Keratinocyte (primary cell): ENCODE data around the gene TRAP1. TPM values are rescaled to one million over a fixed set of nuclear protein-coding genes. Genes with fewer than 3 reads are reported as not detected.

Experiments used
- DNase-seq: peaks from one replicate; pipeline ENCODE4 v3.0.0-alpha.2; 2011; ENCODE audit warnings: low read depth, missing footprints, low spot score
- FAIRE-seq: peaks from 2 replicates; lab custom pipeline; 2011; peaks lifted over from hg19 to GRCh38; lab: Jason Lieb, UNC
- H2AFZ ChIP-seq: 2 replicates; pipeline ENCODE4 v1.6.0; 2012; ENCODE audit warnings: low read length, control low read depth, inconsistent platforms; ENCODE audit not compliant: control insufficient read depth
- H3K27ac ChIP-seq: 2 replicates; pipeline ENCODE4 v1.5.1; 2011; ENCODE audit warnings: low read length; ENCODE audit not compliant: control insufficient read depth, insufficient read depth
- H3K27me3 ChIP-seq: 3 replicates; pipeline ENCODE4 v1.6.0; 2011; ENCODE audit warnings: low read length; ENCODE audit not compliant: control insufficient read depth, insufficient read depth; ENCODE audit errors: extremely low read depth
- H3K36me3 ChIP-seq, 2 experiments: 2 replicates in 1 of 2; 3 replicates in 1 of 2; pipeline ENCODE4 v1.5.1; 2011; ENCODE audit warnings: low read length in 2 of 2, mild to moderate bottlenecking in 1 of 2; ENCODE audit not compliant: control insufficient read depth in 2 of 2, insufficient read depth in 2 of 2; ENCODE audit errors: extremely low read depth in 1 of 2
- H3K4me1 ChIP-seq: 3 replicates; pipeline ENCODE4 v1.5.1; 2011; ENCODE audit warnings: low read length; ENCODE audit not compliant: control insufficient read depth, insufficient read depth; ENCODE audit errors: extremely low read depth
- H3K4me2 ChIP-seq: 3 replicates; pipeline ENCODE4 v1.6.0; 2011; ENCODE audit warnings: low read depth, low read length; ENCODE audit not compliant: control insufficient read depth, insufficient read depth; ENCODE audit errors: extremely low read depth
- H3K4me3 ChIP-seq, 3 experiments: fragments of 200-600 bp in 1 of 3; sonication (generic) in 1 of 3; 2 replicates in 2 of 3; 3 replicates in 1 of 3; pipeline ENCODE4 v1.5.1; 2011 to 2016; ENCODE audit warnings: low read length in 3 of 3, mild to moderate bottlenecking in 3 of 3, control low read depth in 2 of 3, inconsistent platforms in 1 of 3, low read depth in 1 of 3, mixed read lengths in 1 of 3, mixed run types in 1 of 3, moderate library complexity in 1 of 3; ENCODE audit not compliant: control insufficient read depth in 2 of 3, insufficient read depth in 2 of 3; ENCODE audit errors: extremely low read depth in 1 of 3
- H3K79me2 ChIP-seq: 2 replicates; pipeline ENCODE4 v1.6.0; 2012; ENCODE audit warnings: low read length; ENCODE audit not compliant: control insufficient read depth, insufficient read depth
- H3K9ac ChIP-seq: 3 replicates; pipeline ENCODE4 v1.6.0; 2011; ENCODE audit warnings: low read length; ENCODE audit not compliant: control insufficient read depth, insufficient read depth; ENCODE audit errors: extremely low read depth
- H3K9me1 ChIP-seq: 3 replicates; pipeline ENCODE4 v1.6.0; 2011; ENCODE audit warnings: low read length; ENCODE audit not compliant: control insufficient read depth, insufficient read depth; ENCODE audit errors: extremely low read depth
- H3K9me3 ChIP-seq: 2 replicates; pipeline ENCODE4 v1.5.1; 2012; ENCODE audit warnings: low read depth, low read length; ENCODE audit not compliant: control insufficient read depth
- H4K20me1 ChIP-seq: 3 replicates; pipeline ENCODE4 v1.6.0; 2011; ENCODE audit warnings: low read length; ENCODE audit not compliant: control insufficient read depth, insufficient read depth; ENCODE audit errors: extremely low read depth
- EZH2 ChIP-seq: IDR thresholded peaks from one replicate; pipeline ENCODE4 v1.6.1; 2012; ENCODE audit warnings: inconsistent platforms, mild to moderate bottlenecking, low read length, moderate library complexity
- dilution Hi-C: fragments of 300-500 bp; cut with MboI; formaldehyde crosslinking; loops from one replicate; pipeline ENCODE4 v1.7.0; 2020; ENCODE audit warnings: low sequenced_read_pairs; ENCODE audit not compliant: extremely low pct_ligation_motif_present
- polyA plus RNA-seq, 5 experiments: library from polyadenylated mRNA; depleted of rRNA in 3 of 5; stranded (reverse) in 3 of 5; stranded (forward) in 1 of 5; unstranded in 1 of 5; fragments of >200 nt; gene quantifications; 1 replicate in 1 of 5; 2 replicates in 3 of 5; 3 replicates in 1 of 5; pipeline versions ENCODE4 v1.2.1 to v1.2.3, GENCODE V29; 2011 to 2012; ENCODE audit warnings: missing spikeins in 2 of 5, low read depth in 1 of 5, low replicate concordance in 1 of 5
- TF ChIP-seq, protein P1 (sequence below), 3 experiments: IDR thresholded peaks in 1 of 3; conservative IDR thresholded peaks in 1 of 3; optimal IDR thresholded peaks in 1 of 3; 2 replicates in 2 of 3; 3 replicates in 1 of 3; pipeline versions ENCODE3 to v1.5.1; 2011; ENCODE audit warnings: low read length in 3 of 3, mild to moderate bottlenecking in 3 of 3, moderate library complexity in 2 of 3, control low read depth in 1 of 3, inconsistent platforms in 1 of 3; ENCODE audit not compliant: insufficient read depth in 2 of 3; ENCODE audit errors: extremely low read depth in 1 of 3

Gene TRAP1
- polyA plus RNA-seq, 1 donor (not counting 4 experiments of a cell fraction or from before 2014, with no cell fraction given), result 106 TPM

GRCh38 chr16:3640632-3641501 is 76.5 kb downstream of the TRAP1 start:
- H3K4me3 ChIP-seq, result no peak overlapping the region
- no peaks in the 10 kb centered on the region for H3K27me3 ChIP-seq
- no peaks in the 10 kb centered on the region for H3K9me1 ChIP-seq
- no peak overlapping the region for H3K9ac ChIP-seq
- no peak overlapping the region for H2AFZ ChIP-seq
- DNase-seq, result no peak
- H3K36me3 ChIP-seq, result peaks cover 0 to 6% of the 10 kb centered on the region in 2 experiments
- H3K4me2 ChIP-seq, result no peak overlapping the region
- no peaks in the 10 kb centered on the region for H3K9me3 ChIP-seq
- TF ChIP-seq, protein P1, sequence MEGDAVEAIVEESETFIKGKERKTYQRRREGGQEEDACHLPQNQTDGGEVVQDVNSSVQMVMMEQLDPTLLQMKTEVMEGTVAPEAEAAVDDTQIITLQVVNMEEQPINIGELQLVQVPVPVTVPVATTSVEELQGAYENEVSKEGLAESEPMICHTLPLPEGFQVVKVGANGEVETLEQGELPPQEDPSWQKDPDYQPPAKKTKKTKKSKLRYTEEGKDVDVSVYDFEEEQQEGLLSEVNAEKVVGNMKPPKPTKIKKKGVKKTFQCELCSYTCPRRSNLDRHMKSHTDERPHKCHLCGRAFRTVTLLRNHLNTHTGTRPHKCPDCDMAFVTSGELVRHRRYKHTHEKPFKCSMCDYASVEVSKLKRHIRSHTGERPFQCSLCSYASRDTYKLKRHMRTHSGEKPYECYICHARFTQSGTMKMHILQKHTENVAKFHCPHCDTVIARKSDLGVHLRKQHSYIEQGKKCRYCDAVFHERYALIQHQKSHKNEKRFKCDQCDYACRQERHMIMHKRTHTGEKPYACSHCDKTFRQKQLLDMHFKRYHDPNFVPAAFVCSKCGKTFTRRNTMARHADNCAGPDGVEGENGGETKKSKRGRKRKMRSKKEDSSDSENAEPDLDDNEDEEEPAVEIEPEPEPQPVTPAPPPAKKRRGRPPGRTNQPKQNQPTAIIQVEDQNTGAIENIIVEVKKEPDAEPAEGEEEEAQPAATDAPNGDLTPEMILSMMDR (optimal IDR thresholded peaks at IDR 0.05 in 1 of 3, IDR thresholded peaks at IDR 0.05 in 1 of 3, conservative IDR thresholded peaks at IDR 0.05 in 1 of 3; ENCODE audit: extremely low read depth in 1 of 3, insufficient read depth in 2 of 3, low read length in 3 of 3), result no peak
- no peak for TF ChIP-seq EZH2
- H3K79me2 ChIP-seq, result no peaks in the 10 kb centered on the region
- H4K20me1 ChIP-seq, result no peaks in the 10 kb centered on the region
- H3K27ac ChIP-seq, result no peak overlapping the region
- dilution Hi-C loops, result no loop called here
- FAIRE-seq, result no peak
- H3K4me1 ChIP-seq, result peaks cover 11% of the 10 kb centered on the region

DNA sequence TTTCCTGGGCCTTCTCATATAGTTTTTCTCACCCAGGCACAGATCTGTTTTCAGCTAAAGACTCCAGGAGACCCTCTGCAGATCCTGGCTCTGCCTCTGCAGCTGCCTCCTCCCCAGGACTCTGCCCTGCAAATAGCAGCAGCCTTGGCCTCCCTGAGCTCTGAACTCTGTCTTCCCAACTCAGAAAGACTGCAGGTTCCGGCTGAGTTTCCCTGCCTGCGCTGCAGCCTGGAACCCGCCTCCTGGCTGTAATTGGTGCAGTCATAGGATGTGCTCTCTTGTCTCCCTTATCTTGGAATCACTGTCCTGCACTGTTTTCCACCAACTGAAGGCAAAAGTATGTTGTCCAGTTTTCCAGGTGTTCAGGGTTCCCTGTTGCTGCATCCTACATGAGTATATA is 77.1 kb downstream of the TRAP1 start:
- H3K36me3 ChIP-seq, result peaks cover 0 to 6% of the 10 kb centered on the region in 2 experiments
- dilution Hi-C loops, result no loop called here
- H3K9ac ChIP-seq, result no peak overlapping the region
- H3K4me3 ChIP-seq, result no peak overlapping the region
- DNase-seq (no peak), FAIRE-seq (no peak)
- H3K79me2 ChIP-seq, result no peaks in the 10 kb centered on the region
- no peaks in the 10 kb centered on the region for H4K20me1 ChIP-seq
- H3K9me3 ChIP-seq, result no peaks in the 10 kb centered on the region
- no peak overlapping the region for H2AFZ ChIP-seq
- no peak overlapping the region for H3K27ac ChIP-seq
- no peak overlapping the region for H3K4me2 ChIP-seq
- peaks cover 11% of the 10 kb centered on the region for H3K4me1 ChIP-seq
- H3K27me3 ChIP-seq, result no peaks in the 10 kb centered on the region
- TF ChIP-seq, protein P1 (optimal IDR thresholded peaks at IDR 0.05 in 1 of 3, IDR thresholded peaks at IDR 0.05 in 1 of 3, conservative IDR thresholded peaks at IDR 0.05 in 1 of 3; ENCODE audit: extremely low read depth in 1 of 3, insufficient read depth in 2 of 3, low read length in 3 of 3), result no peak
- TF ChIP-seq EZH2, result no peak
- no peaks in the 10 kb centered on the region for H3K9me1 ChIP-seq
